Right cardiac atrium (tissue), 5 donors: ENCODE measurements around the gene DYNC2I2. TPM values are rescaled to one million over a fixed set of nuclear protein-coding genes. Genes with fewer than 3 reads are reported as not detected.

Source experiments
- ATAC-seq, 2 donors: fragments of 200-7000 bp; cut with Tn5 transposase; one replicate each; pipeline versions ENCODE4 v1.8.0 to v1.9.1; 2020; ENCODE audit warnings: moderate library complexity in 2 of 2, mild to moderate bottlenecking in 1 of 2
- DNase-seq, 3 donors: peaks; one replicate each; pipeline ENCODE4 v3.0.0-alpha.2; 2020
- H3K27ac ChIP-seq: one replicate; pipeline ENCODE4 v1.5.1; 2013; ENCODE audit warnings: mild to moderate bottlenecking, low read length, control low read depth, moderate library complexity
- H3K27me3 ChIP-seq: one replicate; pipeline ENCODE4 v1.6.1; 2013; ENCODE audit not compliant: control insufficient read depth, insufficient read depth
- H3K4me1 ChIP-seq: one replicate; pipeline ENCODE4 v1.6.1; 2013; ENCODE audit warnings: low read length; ENCODE audit not compliant: control insufficient read depth, insufficient read depth
- H3K4me3 ChIP-seq: one replicate; pipeline ENCODE4 v1.5.1; 2013; ENCODE audit warnings: low read length, control low read depth
- H3K9me3 ChIP-seq: one replicate; pipeline ENCODE4 v1.6.1; 2013; ENCODE audit warnings: low read length; ENCODE audit not compliant: control insufficient read depth
- WGBS: extraction: QIAGEN DNeasy Blood & Tissue Kit; methylation state at CpG from one replicate; pipeline ENCODE4 v1.1.7; 2013; 5-methylcytosine and 5-hydroxymethylcytosine counted together
- intact Hi-C, 4 donors: fragments of 100-400 bp; cut with DNase I; formaldehyde crosslinking; loops; one replicate each; pipeline versions ENCODE4 v1.11.0 to v1.14.0; 2022 to 2023
- polyA plus RNA-seq: library from polyadenylated mRNA; stranded (reverse); fragments of 200-250 nt; gene quantifications from one replicate; pipeline ENCODE4 v1.2.3, GENCODE V29; 2013
- total RNA-seq, 4 donors: library from RNA; stranded (reverse); fragmentation: NEBNext Ultra II Directional; extraction: Animal tissue kit (Norgen Biotek cat#: 25700); gene quantifications; one replicate each; pipeline ENCODE4 v1.2.1, GENCODE V29; 2021
- donor health status: healthy with polysubstance abuse.
- donor health status: DM: no; HTN: yes; CAD: no.
- donor health status: DM: no; HTN: no; CAD: no.
- donor health status: DM: no; HTN: yes; CAD: no; lungs with severe emphysema.
- donor health status: DM: yes; HTN: yes; CAD: no.

Gene DYNC2I2
- total and polyA plus RNA-seq, 5 donors: 13.5 to 30.2 (median 20.1) TPM

DNA sequence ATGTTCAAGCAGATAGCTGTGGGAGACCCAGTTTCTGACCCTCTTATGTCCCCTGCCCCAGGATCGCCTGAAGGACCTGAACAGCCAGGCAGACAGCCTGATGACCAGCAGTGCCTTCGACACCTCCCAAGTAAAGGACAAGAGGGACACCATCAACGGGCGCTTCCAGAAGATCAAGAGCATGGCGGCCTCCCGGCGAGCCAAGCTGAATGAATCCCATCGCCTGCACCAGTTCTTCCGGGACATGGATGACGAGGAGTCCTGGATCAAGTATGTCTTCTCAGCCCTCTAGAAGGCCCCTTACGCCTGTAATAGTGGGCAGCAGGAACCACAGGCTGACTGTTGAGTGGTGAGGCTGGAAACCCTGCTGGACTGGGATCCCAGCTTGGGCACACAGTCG is 41.1 kb downstream of the DYNC2I2 start:
- Histone ChIP-seq H3K4me3 (no peak overlapping the region), H3K27me3 (no peaks in the 10 kb centered on the region), H3K4me1 (no peaks in the 10 kb centered on the region), H3K27ac (no peak overlapping the region), H3K9me3 (no peaks in the 10 kb centered on the region)
- ATAC-seq (no peak), DNase-seq (no peak)
- WGBS: 88% methylated on average over 12 of the region's 12 CpGs
- intact Hi-C loops: loop anchor here in 1 of 4 donors (5.0 kb wide), 1 partner anchor 38 kb away; no protein-coding TSS in a partner anchor

GRCh38 chr9:128614728-128615127 is 41.9 kb downstream of the DYNC2I2 start:
- no peaks in the 10 kb centered on the region for H3K4me1 ChIP-seq
- H3K27me3 ChIP-seq: no peaks in the 10 kb centered on the region
- intact Hi-C loops: loop anchor here in 1 of 4 donors (5.0 kb wide), 1 partner anchor 37 kb away; no protein-coding TSS in a partner anchor
- ATAC-seq (no peak), DNase-seq (no peak)
- no peaks in the 10 kb centered on the region for H3K9me3 ChIP-seq
- H3K27ac ChIP-seq: no peak overlapping the region
- WGBS: 100% methylated on average over 1 of the region's 1 CpG
- H3K4me3 ChIP-seq: no peak overlapping the region

DNA sequence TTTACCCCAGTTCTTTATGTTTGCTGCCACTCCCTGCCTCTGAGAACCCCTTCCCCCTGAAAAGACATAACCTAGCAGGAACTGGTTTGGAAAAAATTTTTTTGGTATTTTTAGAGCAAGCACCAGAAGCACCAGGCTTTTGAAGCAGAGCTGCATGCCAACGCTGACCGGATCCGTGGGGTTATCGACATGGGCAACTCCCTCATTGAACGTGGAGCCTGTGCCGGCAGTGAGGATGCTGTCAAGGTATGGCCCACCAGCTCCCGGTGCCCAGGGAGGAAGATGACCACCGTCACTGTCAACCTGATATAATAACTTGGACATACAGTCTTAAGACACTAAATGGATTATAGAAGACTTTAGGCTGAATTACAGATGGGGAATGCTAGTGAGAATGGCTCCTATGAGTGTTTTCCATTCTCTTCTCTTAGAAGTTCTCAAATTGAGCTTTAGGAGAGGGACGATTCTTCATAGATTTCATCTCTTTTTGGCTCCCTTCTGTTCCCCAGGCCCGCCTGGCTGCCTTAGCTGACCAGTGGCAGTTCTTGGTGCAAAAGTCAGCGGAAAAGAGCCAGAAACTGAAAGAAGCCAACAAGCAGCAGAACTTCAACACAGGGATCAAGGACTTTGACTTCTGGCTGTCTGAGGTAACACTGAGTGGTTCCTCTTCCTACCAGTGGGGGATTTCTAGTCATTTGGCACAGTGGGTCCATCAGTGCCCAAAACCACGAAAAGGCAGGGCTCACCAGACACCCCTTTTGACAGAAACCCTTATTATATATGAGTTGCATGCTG is 44.9 kb downstream of the DYNC2I2 start:
- intact Hi-C loops: no loop called here
- DNase-seq (no peak), ATAC-seq (no peak)
- Histone ChIP-seq H3K4me1 (no peaks in the 10 kb centered on the region), H3K9me3 (no peaks in the 10 kb centered on the region), H3K27ac (no peak overlapping the region), H3K4me3 (no peak overlapping the region), H3K27me3 (no peaks in the 10 kb centered on the region)
- WGBS: 95% methylated on average over 12 of the region's 12 CpGs

DNA sequence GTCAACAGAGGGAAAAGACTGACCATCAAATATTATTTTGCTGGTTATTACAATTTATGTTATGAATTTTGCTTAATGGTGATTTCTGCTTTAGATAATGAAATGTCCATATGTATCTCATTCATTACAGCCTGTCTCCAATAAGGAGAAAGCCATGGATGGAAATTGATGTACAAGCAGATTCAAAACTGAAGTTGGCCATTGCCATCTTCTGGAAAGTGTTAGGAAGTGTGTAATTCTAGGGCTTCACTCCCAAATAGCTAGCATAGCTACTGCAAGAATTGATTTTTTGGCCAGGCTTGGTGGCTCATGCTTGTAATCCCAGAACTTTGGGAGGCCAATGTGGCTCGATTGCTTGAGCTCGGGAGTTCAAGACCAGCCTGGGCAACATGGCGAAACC is 45.8 kb downstream of the DYNC2I2 start:
- ATAC-seq (no peak), DNase-seq (no peak)
- no peak overlapping the region for H3K27ac ChIP-seq
- WGBS: 93% methylated on average over 3 of the region's 3 CpGs
- no peaks in the 10 kb centered on the region for H3K27me3 ChIP-seq
- H3K9me3 ChIP-seq: no peaks in the 10 kb centered on the region
- no peaks in the 10 kb centered on the region for H3K4me1 ChIP-seq
- intact Hi-C loops: no loop called here
- no peak overlapping the region for H3K4me3 ChIP-seq

- no peaks in the 10 kb centered on the region for H3K27me3 ChIP-seq
- WGBS: 65% methylated on average over 16 of the region's 16 CpGs
- H3K4me1 ChIP-seq: no peaks in the 10 kb centered on the region
- H3K27ac ChIP-seq: peak overlapping the region; percentile 5
- no peak overlapping the region for H3K4me3 ChIP-seq
- H3K9me3 ChIP-seq: no peaks in the 10 kb centered on the region
- intact Hi-C loops: no loop called here
- DNase-seq (peak; percentile 79 to 87 (median 85)), ATAC-seq (peak; percentile 92 to 96)
Observed at GRCh38 chr9:128607642-128608350, 48.9 kb downstream of the DYNC2I2 start.

- Histone ChIP-seq H3K4me1 (no peaks in the 10 kb centered on the region), H3K9me3 (no peaks in the 10 kb centered on the region), H3K4me3 (no peak overlapping the region), H3K27ac (no peak overlapping the region), H3K27me3 (no peaks in the 10 kb centered on the region)
- intact Hi-C loops: no loop called here
- DNase-seq (no peak), ATAC-seq (no peak)
- WGBS: 83% methylated on average over 8 of the region's 8 CpGs
Observed at GRCh38 chr9:128603697-128604096, 53.0 kb downstream of the DYNC2I2 start.

- Histone ChIP-seq H3K4me3 (no peak overlapping the region), H3K4me1 (no peaks in the 10 kb centered on the region), H3K9me3 (no peaks in the 10 kb centered on the region), H3K27ac (no peak overlapping the region), H3K27me3 (no peaks in the 10 kb centered on the region)
- intact Hi-C loops: no loop called here
- DNase-seq (no peak), ATAC-seq (no peak)
- 72% methylated on average over 4 of the region's 4 CpGs for WGBS
Observed at GRCh38 chr9:128600099-128600498, 56.5 kb downstream of the DYNC2I2 start.

- no peaks in the 10 kb centered on the region for H3K27me3 ChIP-seq
- intact Hi-C loops: no loop called here
- ATAC-seq: no peak
- H3K27ac ChIP-seq: no peak overlapping the region
- DNase-seq: no peak
- 90% methylated on average over 4 of the region's 4 CpGs for WGBS
- no peaks in the 10 kb centered on the region for H3K9me3 ChIP-seq
- H3K4me1 ChIP-seq: no peaks in the 10 kb centered on the region
- no peak overlapping the region for H3K4me3 ChIP-seq
Observed at GRCh38 chr9:128595471-128595870, 61.2 kb downstream of the DYNC2I2 start.

GRCh38 chr9:128593856-128594255 is 62.8 kb downstream of the DYNC2I2 start:
- H3K9me3 ChIP-seq: no peaks in the 10 kb centered on the region
- ATAC-seq: peak in 1 of 2 donors; percentile 13
- intact Hi-C loops: no loop called here

DNA sequence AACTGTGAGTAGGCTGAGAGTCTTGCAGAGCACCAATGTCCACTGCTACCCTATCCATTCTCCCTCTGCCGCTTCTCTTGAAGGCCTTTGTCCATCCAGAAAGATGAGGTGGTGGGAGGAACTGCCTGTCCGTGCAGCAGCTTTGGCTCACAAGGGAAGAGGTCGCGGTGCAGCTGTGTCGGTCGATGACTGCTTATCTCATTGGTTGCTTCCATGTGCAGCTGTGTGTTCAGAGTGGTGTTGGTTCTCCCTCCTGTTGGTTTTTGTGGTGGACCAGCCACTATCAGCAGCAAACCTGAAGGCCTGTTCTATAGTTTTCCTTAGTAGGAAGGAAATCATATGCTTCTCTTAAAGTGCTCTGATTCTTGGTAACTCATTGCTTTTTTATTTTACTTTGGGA is 63.6 kb downstream of the DYNC2I2 start:
- Histone ChIP-seq H3K9me3 (no peaks in the 10 kb centered on the region), H3K27me3 (no peaks in the 10 kb centered on the region), H3K27ac (no peak overlapping the region), H3K4me3 (no peak overlapping the region), H3K4me1 (no peaks in the 10 kb centered on the region)
- DNase-seq: no peak
- ATAC-seq: no peak
- intact Hi-C loops: no loop called here
- WGBS: 69% methylated on average over 6 of the region's 6 CpGs

More at GRCh38 chr9:128593856-128594255, 62.8 kb downstream of the DYNC2I2 start:
- Histone ChIP-seq H3K27me3 (no peaks in the 10 kb centered on the region), H3K4me3 (no peak overlapping the region), H3K4me1 (no peaks in the 10 kb centered on the region), H3K27ac (no peak overlapping the region)
- WGBS: 77% methylated on average over 9 of the region's 9 CpGs
- no peak for DNase-seq

GRCh38 chr9:128588581-128589233 is 67.9 kb downstream of the DYNC2I2 start:
- Histone ChIP-seq H3K27ac (no peak overlapping the region), H3K4me3 (no peak overlapping the region), H3K4me1 (no peaks in the 10 kb centered on the region), H3K9me3 (no peaks in the 10 kb centered on the region), H3K27me3 (no peaks in the 10 kb centered on the region)
- no peak for DNase-seq
- intact Hi-C loops: no loop called here
- WGBS: 92% methylated on average over 11 of the region's 11 CpGs
- no peak for ATAC-seq
